Measurements from ENCODE around the gene CDKN3. TPM values are rescaled to one million over a fixed set of nuclear protein-coding genes. Genes with fewer than 3 reads are reported as not detected.
A peak's percentile ranks its signal among the peaks of the same experiment; 100 is the strongest.
"Not testable (repeated sequence)": the region's sequence is repeated elsewhere in the genome, so short reads cannot be mapped to it uniquely, and the experiment has no call there.

CDKN3 gene
- total RNA-seq, 2 donors from 2014 or later, result 3.6 to 11.1 TPM

DNA sequence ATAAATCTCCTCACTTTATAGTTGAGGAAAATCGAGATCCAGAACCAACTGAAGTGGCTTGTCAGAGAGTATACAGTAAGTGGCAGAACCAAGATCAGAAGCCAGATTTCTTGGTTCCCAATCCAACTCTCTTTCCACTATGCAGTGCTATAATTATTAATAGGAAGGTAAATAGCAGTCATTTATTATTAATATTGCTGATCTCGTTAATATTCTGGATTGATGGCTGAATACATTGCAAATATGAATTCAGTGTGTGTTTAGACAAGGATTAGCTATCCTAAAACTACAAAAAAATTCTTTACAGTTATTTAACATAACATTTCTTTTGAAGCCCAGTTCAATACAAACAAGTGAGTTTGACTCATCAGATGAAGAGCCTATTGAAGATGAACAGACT lies 2.8 kb downstream of the CDKN3 start:
- no peak overlapping the region for H3K4me3 ChIP-seq
- no peak for DNase-seq (ENCODE audit: low spot score)
- peaks cover 0 to 14% of the 10 kb centered on the region in 2 donors for H3K4me1 ChIP-seq
- no peaks in the 10 kb centered on the region for H3K9me3 ChIP-seq
- H3K27me3 ChIP-seq, result no peaks in the 10 kb centered on the region
- no peaks in the 10 kb centered on the region for H3K36me3 ChIP-seq
- TF ChIP-seq, protein P1, sequence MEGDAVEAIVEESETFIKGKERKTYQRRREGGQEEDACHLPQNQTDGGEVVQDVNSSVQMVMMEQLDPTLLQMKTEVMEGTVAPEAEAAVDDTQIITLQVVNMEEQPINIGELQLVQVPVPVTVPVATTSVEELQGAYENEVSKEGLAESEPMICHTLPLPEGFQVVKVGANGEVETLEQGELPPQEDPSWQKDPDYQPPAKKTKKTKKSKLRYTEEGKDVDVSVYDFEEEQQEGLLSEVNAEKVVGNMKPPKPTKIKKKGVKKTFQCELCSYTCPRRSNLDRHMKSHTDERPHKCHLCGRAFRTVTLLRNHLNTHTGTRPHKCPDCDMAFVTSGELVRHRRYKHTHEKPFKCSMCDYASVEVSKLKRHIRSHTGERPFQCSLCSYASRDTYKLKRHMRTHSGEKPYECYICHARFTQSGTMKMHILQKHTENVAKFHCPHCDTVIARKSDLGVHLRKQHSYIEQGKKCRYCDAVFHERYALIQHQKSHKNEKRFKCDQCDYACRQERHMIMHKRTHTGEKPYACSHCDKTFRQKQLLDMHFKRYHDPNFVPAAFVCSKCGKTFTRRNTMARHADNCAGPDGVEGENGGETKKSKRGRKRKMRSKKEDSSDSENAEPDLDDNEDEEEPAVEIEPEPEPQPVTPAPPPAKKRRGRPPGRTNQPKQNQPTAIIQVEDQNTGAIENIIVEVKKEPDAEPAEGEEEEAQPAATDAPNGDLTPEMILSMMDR (IDR thresholded peaks at IDR 0.05), result no peak
- H3K27ac ChIP-seq, result no peak overlapping the region

DNA sequence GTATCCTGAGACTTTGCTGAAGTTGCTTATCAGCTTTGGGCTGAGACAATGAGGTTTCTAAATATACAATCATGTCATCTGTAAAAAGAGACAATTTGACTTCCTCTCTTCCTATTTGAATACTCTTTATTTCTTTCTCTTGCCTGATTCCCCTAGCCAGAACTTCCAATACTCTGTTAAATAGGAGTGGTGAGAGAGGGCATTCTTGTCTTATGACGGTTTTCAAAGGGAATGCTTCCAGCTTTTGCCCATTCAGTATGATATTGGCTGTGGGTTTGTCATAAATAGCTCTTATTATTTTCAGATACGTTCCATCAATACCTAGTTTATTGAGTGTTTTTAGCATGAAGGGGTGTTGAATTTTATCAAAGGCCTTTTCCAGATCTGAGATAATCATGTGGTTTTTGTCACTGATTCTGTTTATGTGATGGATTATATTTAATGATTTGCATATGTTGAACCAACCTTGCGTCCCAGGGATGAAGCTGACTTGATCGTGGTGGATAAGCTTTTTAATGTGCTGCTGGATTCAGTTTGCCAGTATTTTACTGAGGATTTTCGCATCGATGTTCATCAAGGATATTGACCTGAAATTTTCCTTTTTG lies 6.7 kb downstream of the CDKN3 start:
- H3K27me3 ChIP-seq; H3K36me3 ChIP-seq; H3K9me3 ChIP-seq; H3K27ac ChIP-seq; H3K4me1 ChIP-seq; DNase-seq (ENCODE audit: low spot score); H3K4me3 ChIP-seq: not testable (repeated sequence)

DNA sequence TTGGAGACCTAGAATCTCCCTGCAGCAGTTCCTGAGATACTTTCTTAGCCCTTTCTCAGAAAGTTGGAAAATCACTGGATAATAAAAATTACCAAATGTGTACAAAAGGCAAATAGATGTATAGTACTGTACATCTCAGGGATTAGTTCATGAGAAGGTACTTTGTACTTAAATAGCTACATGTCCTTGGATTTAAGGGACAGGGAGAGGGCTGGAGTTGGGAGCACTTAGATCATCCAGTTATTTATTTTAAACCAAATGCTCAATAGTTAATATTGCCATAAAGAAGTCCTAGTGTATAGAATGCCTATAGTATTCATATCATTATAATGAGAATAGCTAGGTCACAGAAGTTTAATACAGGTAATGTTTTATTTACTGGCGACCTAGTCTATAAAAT lies 13.4 kb downstream of the CDKN3 start:
- Histone ChIP-seq H3K4me1 (no peaks in the 10 kb centered on the region), H3K36me3 (no peaks in the 10 kb centered on the region), H3K27me3 (no peaks in the 10 kb centered on the region), H3K4me3 (no peak overlapping the region), H3K9me3 (no peaks in the 10 kb centered on the region), H3K27ac (no peak overlapping the region)
- DNase-seq (ENCODE audit: low spot score), result no peak
- TF ChIP-seq, protein P1 (IDR thresholded peaks at IDR 0.05), result no peak

DNA sequence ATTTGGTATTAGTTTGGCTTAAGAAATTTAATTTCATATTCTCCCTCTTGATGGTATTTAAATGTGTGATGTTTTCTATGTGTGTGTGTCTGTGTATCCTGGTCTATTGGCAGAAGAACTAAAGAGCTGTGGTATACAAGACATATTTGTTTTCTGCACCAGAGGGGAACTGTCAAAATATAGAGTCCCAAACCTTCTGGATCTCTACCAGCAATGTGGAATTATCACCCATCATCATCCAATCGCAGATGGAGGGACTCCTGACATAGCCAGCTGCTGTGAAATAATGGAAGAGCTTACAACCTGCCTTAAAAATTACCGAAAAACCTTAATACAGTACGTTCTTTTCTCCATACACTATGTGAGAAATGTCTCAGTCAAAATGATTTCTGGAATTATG lies 14.6 kb downstream of the CDKN3 start:
- Histone ChIP-seq H3K36me3 (no peaks in the 10 kb centered on the region), H3K4me3 (no peak overlapping the region), H3K9me3 (no peaks in the 10 kb centered on the region), H3K4me1 (no peaks in the 10 kb centered on the region), H3K27me3 (no peaks in the 10 kb centered on the region), H3K27ac (no peak overlapping the region)
- TF ChIP-seq, protein P1 (IDR thresholded peaks at IDR 0.05), result no peak
- no peak for DNase-seq (ENCODE audit: low spot score)

DNA sequence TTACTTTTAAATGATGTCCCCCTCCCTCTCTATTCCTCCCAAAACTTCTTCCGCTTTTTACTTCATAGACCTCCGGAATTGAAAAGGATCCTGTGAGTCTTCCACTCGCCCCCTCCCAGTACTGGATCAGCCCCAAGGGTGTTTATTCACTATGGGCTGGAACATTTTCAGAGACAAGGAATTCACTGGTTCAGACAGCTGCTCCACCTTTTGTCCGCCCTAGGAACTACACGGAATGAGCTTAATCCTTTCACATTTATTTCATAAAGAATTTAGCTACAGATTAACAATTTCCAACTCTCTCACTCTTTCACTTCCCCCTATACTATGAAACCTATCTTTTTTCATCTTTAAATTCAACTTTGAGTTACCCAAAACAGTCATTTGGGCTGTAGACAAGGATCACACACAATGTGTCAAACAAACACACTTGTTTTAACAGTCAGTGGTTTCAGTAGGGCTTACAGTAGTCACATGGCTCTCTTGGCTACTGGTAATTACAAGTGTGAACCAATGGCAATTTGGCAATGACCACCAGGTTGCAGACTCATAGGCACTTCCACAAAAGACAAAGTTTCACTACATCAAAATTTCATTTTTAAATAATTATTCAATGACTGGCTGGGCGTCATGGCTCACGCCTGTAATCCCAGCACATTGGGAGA lies 23.8 kb downstream of the CDKN3 start:
- TF ChIP-seq, protein P1 (IDR thresholded peaks at IDR 0.05), result peak; percentile 47 to 73
- Histone ChIP-seq H3K27ac (no peak overlapping the region), H3K9me3 (no peaks in the 10 kb centered on the region), H3K4me1 (peaks cover 0 to 8% of the 10 kb centered on the region in 2 donors), H3K27me3 (no peaks in the 10 kb centered on the region), H3K36me3 (peaks cover 5% of the 10 kb centered on the region), H3K4me3 (no peak overlapping the region)
- DNase-seq (ENCODE audit: low spot score), result no peak

DNA sequence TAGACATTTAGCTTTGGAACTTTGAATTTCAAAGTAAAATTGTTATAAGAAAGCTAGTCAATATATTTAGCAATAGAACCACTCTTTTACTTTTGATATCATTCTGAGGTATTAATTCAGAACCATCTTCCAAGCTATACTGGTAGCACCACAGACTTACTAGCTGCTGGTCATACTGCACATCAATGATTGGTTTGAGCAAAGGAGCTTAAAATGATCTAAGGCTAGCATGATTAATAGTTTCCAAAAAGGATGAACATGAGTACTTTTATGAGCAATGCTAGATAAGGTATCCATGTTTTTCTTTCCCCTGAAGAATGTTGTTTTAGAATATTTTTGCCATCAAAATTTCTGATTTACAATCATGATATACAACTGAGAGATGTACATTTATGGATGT lies 27.2 kb downstream of the CDKN3 start:
- peaks cover 30% of the 10 kb centered on the region for H3K36me3 ChIP-seq
- H3K4me1 ChIP-seq, result peaks cover 0 to 8% of the 10 kb centered on the region in 2 donors
- no peak overlapping the region for H3K4me3 ChIP-seq
- TF ChIP-seq, protein P1 (IDR thresholded peaks at IDR 0.05), result no peak
- DNase-seq (ENCODE audit: low spot score), result no peak
- H3K27ac ChIP-seq, result no peak overlapping the region
- H3K27me3 ChIP-seq, result no peaks in the 10 kb centered on the region
- no peaks in the 10 kb centered on the region for H3K9me3 ChIP-seq

Data from right atrium auricular region (tissue), 2 donors.